ENCODE data around the gene STX8.

STX8 gene

GRCh38 chr17:9435165-9435564 is 140.5 kb downstream of the STX8 start:
- DNase-seq, result no peak

GRCh38 chr17:9434642-9435057 is 141.0 kb downstream of the STX8 start:
- no peak for DNase-seq

- no peak for DNase-seq
Observed at GRCh38 chr17:9432934-9433421, 142.6 kb downstream of the STX8 start.

GRCh38 chr17:9432134-9432885 is 143.3 kb downstream of the STX8 start:
- DNase-seq, result no peak

- DNase-seq, result no peak
Observed at GRCh38 chr17:9431620-9432019, 144.0 kb downstream of the STX8 start.

- no peak for DNase-seq
Observed at GRCh38 chr17:9427465-9428315, 147.9 kb downstream of the STX8 start.

- no peak for DNase-seq
Observed at GRCh38 chr17:9424071-9424640, 151.5 kb downstream of the STX8 start.

- DNase-seq, result no peak
Observed at GRCh38 chr17:9421525-9421924, 154.1 kb downstream of the STX8 start.

GRCh38 chr17:9419932-9420453 is 155.6 kb downstream of the STX8 start:
- no peak for DNase-seq

GRCh38 chr17:9414471-9414870 is 161.1 kb downstream of the STX8 start:
- no peak for DNase-seq

- DNase-seq, result no peak
Observed at GRCh38 chr17:9410737-9411136, 164.9 kb downstream of the STX8 start.

- DNase-seq, result no peak
Observed at GRCh38 chr17:9410301-9410700, 165.3 kb downstream of the STX8 start.

GRCh38 chr17:9409878-9410277 is 165.7 kb downstream of the STX8 start:
- no peak for DNase-seq

GRCh38 chr17:9408868-9409829 is 166.5 kb downstream of the STX8 start:
- DNase-seq, result no peak

GRCh38 chr17:9408381-9408780 is 167.2 kb downstream of the STX8 start:
- DNase-seq, result no peak

- no peak for DNase-seq
Observed at GRCh38 chr17:9406046-9406606, 169.5 kb downstream of the STX8 start.

GRCh38 chr17:9403257-9403656 is 172.4 kb downstream of the STX8 start:
- DNase-seq, result no peak

GRCh38 chr17:9402590-9403199 is 172.9 kb downstream of the STX8 start:
- DNase-seq, result no peak

GRCh38 chr17:9401434-9401833 is 174.2 kb downstream of the STX8 start:
- DNase-seq, result no peak

GRCh38 chr17:9389111-9389527 is 186.5 kb downstream of the STX8 start:
- no peak for DNase-seq

GRCh38 chr17:9386401-9386800 is 189.2 kb downstream of the STX8 start:
- DNase-seq, result no peak

Data from NCI-H774 (cell line).